Activated naive CD4-positive, alpha-beta T cell treated with Interleukin-2 at 50 U/mL for 16 hours (primary cell): ENCODE measurements around the gene MGA.
"Not testable (repeated sequence)": the region's sequence is repeated elsewhere in the genome, so short reads cannot be mapped to it uniquely, and the experiment has no call there.

Experiments used
- DNase-seq: peaks from one replicate; pipeline ENCODE4 v3.0.0-alpha.2; 2020

MGA gene

DNA sequence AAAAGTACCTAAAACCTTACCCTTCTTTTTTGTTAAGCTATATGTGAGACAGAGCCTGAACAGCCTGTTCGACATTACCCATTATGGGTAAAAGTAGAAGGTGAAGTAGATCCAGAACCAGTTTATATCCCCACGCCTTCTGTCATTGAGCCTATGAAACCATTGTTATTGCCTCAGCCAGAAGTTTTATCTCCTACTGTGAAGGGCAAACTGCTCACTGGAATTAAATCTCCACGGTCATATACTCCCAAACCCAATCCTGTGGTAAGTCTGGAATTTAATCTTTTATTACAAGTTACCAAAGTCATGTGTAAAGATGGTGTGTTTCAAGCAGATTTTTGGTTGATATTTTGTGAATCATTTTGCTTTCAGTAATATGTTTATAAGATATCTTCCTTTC is 66.9 kb downstream of the MGA start:
- no peak for DNase-seq

DNA sequence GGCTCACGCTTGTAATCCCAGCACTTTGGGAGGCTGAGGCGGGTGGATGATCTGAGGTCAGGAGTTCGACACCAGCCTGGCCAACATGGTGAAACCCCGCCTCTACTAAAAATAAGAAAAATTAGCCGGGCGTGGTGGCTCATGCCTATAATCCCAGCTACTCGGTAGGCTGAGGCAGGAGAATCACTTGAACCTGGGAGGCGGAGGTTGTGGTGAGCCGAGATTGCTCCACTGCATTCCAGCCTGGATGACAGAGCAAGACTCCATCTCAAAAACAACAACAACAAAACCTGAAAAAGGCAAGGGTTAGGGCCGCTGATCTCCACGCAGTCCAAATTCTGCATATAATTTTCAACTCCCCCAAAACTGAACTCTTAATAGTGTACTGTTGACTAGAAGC is 67.9 kb downstream of the MGA start:
- DNase-seq: not testable (repeated sequence)

DNA sequence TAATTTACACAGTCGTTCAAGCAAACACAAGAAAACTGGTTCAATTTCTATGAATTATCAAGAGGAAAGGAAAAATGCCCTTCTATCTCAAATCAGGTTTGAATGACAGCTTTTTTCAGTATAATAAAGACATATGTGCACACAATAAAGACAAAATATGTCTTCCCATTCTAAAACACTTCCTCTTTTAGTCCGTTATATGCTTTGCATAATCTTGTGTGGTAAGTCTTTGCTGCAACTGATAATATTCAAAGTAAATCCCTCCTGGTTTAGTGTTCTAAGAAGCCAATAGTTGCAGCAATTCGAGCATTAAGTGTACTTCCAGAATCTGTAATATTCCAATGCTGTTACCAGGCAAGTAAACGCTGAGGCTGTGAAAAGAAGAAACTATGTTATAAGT is 70.3 kb downstream of the MGA start:
- no peak for DNase-seq

- no peak for DNase-seq
These were observed 72.3 kb downstream of the MGA start for GRCh38 chr15:41732483-41732882.

DNA sequence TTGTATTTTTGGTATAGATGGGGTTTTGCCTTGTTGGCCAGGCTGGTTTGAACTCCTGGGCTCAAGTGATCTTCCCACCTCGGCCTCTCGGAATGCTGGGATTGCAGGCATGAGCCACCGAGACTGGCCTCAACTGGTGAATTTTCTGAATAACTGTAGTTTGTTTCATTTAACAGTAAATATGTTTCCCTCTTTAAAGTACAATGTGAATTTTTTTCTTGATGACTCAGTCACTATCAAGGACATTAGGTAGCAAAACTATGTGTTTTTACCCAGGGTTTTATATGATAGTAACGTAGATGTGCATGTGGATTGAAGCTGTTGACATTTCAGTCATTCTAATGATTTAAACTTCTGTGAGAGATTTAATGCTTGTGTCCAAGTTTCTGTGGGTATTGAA is 73.9 kb downstream of the MGA start:
- no peak for DNase-seq

- no peak for DNase-seq
These were observed 74.8 kb downstream of the MGA start for GRCh38 chr15:41735046-41735445.

- DNase-seq: not testable (repeated sequence)
These were observed 75.3 kb downstream of the MGA start for GRCh38 chr15:41735492-41735891.

DNA sequence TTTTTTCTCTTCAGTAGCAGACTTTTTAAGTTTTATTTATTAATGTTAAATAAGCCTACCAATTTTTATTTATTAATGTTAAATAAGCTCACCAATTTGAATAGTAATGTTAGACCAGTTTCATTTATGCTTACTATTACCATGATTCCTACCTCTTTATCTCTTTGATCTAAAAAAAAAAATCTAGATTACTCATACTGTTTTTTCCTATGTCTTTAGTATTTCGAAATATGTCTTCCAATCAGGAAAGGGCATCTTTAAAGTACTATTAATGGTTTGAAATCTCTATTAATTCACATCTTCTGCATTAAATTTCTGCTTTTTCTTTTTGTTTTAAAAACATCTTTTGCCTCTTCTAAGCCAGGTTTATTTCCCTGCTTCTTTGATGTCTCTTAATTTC is 86.6 kb downstream of the MGA start:
- no peak for DNase-seq

DNA sequence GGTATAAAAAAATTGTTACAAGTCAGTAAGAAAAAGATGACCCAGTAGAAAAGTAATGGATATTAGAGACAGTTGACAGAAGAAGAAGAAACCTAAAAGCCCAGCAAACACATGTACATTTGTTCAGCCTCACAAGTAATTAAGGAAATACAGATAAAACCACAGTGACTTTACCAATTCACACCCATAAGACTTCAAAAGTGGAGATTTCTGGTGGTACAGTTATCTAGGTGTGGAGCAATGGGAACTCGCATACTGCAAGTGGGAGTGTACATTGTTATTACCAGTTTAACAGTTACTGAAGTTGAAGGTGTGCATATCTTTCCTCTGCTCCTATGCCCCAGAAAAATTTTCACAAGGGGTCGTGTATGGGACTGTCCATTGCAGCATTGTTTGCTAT is 96.0 kb downstream of the MGA start:
- no peak for DNase-seq

GRCh38 chr15:41772720-41773331 is 112.6 kb downstream of the MGA start:
- peak; percentile 54 for DNase-seq

- no peak for DNase-seq
These were observed 113.1 kb downstream of the MGA start for GRCh38 chr15:41773332-41773728.

DNA sequence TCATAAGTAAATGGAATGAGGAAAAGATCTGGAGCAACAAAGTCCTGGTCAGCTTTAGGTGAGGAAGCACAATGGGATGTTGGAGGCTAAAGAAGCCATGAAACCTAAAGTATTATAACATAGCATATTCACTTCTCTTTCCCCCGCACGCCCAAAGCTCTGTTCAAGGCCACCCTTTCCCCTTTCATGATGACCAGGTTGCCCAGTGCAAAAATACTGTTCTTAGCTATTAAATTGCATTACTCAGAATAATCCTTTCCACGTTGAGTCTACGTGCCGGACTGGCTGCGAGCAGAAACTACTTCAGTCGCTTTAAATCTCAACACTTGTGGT is 113.5 kb downstream of the MGA start:
- DNase-seq: no peak

- peak; percentile 98 for DNase-seq
These were observed 114.1 kb downstream of the MGA start, which contains the start of gene MAPKBP1 for GRCh38 chr15:41774062-41774881. TSS of gene MAPKBP1 (plus strand) at chr15:41774484. CDS start at chr15:41775276, 792 bp downstream.

- no peak for DNase-seq
These were observed 114.7 kb downstream of the MGA start for GRCh38 chr15:41774882-41775417.

DNA sequence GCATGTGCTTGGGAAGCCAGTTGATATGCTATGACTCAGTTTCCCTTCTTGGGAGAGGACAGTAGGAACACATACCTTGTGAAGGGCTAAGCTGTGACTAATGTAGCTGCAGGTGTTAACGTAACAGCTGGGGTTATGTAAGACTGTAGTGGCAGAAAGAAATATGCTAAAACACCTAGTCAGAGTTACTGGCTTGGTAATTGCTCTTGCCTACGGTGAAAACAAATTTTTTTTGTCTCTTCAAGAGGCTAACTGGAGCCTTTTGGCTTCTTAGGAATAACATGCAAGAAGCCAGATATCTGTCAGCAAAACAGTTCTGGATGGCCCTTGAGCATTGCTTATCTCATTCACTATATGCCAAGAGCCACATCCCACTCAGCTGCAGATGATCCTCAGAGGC is 115.4 kb downstream of the MGA start:
- DNase-seq: no peak

- no peak for DNase-seq
These were observed 117.3 kb downstream of the MGA start for GRCh38 chr15:41777421-41777973.

DNA sequence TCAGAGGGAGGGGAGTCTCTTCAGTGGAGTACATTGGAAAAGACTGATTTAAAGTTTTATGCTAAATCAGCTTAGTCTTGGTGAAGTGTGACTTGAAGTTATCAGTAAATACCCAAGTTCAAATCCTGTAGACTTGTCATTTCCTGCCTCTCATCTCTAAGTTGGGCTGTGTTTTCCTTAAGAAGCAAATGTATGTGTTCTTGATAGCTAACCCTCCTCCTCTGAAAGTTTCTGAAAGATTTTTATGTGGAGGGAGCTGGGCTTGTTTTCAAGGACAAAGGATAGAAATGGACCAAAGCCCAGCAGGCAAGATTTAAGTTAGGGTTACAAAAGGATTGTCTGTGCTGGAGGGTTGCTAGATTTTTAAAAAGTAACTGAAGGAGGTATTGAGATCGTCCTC is 118.3 kb downstream of the MGA start:
- no peak for DNase-seq

DNA sequence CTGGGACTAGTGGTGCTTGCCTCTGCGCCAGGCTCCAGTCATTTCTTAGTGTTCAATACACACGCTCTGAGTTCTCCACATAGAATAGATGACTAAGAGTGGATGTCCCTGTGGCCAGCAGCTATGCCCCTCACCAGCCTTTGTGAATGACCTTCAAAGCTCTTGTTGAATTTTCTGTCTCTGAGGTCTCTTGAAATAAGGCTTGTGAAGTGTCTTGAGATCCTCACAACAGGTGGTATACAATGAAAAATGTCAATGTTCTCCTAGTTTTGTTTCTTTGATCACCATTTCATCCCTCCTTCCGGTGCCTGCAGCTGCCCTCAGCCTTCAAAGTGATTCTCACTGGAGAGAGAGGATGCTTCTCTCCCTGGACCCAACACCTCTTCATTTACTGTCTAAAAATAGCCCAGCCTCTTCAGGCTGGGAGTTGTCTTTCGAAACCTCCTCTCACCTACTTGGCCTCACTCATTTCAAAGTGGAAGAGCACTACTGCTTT is 119.5 kb downstream of the MGA start:
- DNase-seq: no peak

GRCh38 chr15:41780266-41780665 is 120.1 kb downstream of the MGA start:
- DNase-seq: no peak

DNA sequence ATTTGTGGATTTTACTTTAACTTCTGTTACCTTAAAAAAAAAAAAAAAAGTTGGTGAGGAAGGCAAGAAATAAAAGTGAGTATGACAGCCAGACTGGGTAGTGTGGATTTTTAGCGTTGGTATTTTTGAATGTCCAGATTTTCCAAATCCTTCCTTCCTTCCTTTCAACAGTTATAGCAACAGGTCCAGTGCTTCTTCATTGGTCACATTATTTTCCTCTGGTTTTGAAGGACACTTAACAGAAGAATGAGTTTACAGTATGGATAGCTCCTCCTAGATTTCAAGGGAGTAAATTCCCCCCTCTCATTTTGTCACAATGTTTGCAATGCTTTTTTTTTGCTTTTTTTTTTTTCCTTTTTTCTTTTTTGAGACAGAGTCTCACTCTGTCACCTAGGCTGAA is 120.5 kb downstream of the MGA start:
- no peak for DNase-seq

DNA sequence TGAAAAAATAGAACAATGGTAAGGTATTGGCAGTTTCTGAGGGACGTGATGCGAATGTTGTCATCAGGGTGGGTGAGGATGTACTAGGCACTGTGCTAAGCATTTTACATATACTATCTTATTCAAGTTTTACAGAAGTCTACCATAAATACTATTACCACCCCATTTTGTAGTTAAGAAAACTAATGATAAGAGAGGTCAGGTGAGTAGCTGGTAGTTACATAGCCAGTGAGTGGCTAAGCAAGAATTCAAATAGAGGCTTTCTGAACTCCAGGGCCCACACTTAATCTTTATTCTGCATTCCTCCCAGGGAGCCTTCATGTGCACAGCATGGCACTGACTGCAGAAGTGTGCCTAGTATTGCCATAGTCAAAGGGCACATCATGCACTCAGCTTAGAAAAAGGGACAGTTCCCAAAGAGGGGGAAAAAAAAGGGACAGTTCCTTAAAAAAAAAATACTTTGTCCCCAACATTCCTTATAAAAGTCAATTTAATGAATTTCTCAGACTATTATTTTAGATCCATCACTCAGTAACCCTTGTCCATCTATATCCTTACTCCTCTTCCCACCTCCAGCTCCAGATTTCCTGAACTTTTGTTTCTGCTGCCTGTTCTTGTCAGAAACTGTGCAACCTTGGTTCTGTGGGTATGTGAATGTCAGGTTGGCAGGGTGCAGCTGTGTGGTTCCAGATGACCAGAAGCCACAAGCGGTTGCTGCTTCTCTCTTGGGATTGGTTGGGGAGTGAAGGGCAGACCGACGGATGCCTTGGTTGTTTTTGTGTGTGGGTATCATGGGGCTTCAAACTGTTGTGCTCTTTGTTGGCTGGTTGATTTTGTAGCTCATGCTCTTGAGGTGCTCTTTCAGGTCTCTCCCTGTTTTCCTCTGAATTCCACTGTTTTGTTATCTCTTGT is 122.4 kb downstream of the MGA start:
- no peak for DNase-seq

DNA sequence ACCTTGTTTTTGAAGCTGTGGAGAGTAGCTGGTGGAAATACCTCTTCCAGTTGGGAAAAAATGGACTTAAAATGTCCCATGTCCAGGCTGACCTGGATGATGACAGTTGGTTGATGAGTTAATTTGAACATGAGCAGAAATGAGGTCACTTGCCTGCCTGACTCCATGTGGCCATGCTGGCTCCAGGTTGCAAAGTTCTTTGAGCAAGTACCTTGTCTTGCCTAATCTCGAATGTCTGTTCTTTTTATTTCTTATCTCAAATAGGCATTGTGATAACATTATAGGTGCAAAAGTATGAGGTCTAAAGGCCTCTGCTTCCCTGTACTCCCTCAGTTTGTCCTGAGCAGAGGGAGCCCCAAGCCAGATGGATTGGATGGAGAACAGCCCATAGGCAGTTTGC is 123.1 kb downstream of the MGA start:
- DNase-seq: no peak

- DNase-seq: no peak
These were observed 128.1 kb downstream of the MGA start for GRCh38 chr15:41788262-41788661.
